Hematopoietic multipotent progenitor cell treated with erythropoietin and hydrocortisone succinate and interleukin-3 and kit ligand, for 15 days (in vitro differentiated cells): ENCODE measurements around the gene SEMA7A.

Experiments used
- DNase-seq: peaks from one replicate; pipeline ENCODE4 v3.0.0-alpha.2; 2015; ENCODE audit warnings: low spot score

SEMA7A gene

DNA sequence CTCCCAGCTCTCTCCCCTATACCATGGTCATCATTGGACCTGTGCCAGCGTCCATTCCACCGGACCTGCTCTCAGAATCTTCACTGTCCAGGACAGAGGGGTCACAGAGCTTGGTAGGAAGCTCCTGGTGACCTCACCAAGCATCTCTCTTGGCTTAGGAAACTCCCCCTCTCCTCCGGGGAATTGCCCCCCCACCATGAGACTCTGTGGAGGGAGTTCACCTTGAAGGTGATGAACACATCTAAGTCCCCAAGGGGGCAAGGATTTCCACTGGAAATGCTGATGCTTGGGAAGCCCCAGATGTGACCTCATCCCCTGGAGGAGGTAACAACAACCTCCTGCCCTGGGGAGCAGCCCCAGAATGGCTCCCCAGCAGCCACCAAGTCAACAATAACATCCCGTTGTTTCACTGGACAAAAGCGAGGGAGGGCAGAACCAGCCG, 3.2 kb downstream of the SEMA7A start:
- no peak for DNase-seq

DNA sequence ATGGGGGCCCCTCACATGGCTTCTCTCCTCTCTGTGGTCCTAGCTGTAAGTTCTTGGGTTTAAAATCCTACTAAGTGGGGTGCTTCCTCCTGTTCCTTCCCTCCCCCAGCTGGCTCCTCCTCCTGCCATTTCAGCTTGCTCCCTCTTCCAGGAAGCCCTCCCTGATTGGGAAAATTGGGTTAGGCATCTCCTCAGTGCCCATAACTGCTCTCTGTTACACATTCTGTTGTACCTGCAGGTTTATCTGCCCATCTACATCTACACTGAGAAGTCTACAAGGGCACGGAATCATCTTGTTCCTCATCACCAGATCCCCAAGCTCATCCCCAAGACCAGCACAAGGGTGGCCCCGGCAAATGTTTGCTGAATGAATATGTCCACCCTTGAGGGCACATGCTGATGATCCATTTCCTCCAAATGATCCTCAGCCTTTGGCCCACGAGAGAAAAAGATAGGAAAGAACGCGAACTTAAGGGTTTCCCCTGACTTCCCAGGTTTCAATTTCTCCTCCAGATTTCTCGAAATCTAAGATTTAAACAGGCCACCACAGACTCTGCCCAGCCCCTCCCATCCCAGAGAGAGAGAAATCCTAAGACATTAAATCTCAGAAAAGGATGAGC, 3.9 kb downstream of the SEMA7A start:
- DNase-seq: no peak

DNA sequence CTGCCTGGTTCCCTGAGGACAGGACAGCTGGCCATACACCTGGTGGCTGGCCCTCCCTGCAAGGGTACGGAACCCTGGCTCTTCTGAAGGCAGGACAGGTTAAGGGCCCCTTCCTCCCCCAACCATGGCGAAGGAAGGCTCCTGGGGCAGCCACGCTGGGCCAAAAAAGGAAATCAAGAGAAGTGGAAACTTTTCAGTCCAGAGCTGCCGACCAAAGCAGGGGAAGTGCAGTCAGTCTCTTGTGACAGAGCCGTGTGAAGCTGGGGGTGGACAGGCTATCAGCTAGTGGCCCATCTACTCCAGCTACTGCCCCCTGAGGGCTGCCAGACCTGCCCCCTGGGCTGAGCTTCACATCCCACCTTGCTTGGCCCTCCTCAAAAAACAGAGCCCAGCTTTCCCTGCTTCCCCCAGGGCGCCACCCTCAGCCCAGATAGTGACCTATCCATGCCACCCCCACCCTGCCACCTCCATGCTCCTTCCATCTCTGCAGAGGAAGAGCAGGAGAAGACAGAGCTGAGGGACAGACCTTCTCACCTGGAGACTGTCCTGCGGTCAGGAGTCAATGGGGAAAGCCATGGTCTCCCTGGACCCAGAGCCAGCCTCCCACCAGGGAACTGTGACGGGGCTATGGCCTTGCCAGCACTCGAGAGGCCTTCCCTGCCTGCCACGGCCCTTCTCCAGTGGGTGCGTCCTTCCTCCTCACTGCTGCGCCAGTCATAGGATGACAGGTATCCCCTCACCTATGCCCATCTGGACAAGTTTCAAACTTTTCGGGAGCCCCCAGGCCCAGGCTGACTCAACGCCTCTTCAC, 4.6 kb downstream of the SEMA7A start:
- no peak for DNase-seq

DNA sequence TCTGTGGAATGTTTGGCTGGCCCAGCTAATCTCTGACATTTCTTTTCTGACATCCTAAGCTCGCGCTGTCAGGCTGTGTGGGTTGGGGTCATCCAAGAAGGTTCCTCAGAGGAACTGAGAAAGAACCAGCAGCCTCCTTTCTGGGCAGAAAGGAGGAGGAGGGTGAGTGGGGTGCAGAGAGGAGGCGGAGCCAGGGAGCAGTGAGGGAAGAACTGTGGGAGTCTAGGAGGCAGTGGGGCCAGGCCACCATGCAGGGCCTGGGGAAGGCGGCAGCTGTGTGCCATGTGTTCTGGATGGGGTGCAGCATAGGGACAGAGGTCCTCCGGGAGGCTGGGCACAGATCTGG, 5.3 kb downstream of the SEMA7A start:
- no peak for DNase-seq

DNA sequence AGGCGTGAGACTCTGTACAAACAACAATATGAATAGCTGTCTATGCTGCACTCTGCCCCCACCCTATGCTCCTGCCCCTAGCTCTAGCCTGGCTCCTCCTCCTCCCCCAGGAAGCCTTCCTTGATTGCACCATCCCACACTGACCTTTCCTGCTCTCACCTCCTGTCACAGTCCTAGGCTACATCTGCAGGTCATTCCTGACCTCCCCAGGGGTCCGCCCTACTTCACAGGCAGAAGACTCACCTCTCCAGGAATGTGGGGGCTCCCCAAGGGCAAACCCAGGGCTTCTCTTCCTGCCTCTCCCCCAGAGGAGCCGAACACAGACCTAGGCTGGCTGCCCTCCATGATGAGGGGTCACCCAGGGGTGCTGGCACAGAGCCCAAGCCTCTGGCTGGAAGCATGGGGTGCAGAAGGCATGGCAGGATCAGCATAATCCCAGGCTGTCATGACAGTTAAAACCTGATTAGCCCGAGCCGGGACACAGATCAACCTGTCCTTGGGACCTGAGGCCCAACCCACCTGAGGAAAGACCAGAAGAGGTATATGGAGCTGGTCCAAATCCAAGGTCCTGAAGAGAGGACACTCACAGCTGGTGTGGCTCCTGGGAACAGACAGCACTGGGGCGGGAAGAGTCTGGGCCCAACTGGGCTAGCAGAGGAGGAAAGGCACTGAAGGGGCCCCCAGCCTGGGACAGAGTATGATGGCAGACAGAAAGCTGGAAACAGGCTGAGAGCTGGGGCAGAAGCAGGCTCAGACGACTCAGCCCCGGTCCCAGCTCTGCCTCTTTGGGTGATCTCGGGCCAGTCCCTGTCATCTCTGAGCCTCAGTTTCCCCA, 5.9 kb downstream of the SEMA7A start:
- no peak for DNase-seq

DNA sequence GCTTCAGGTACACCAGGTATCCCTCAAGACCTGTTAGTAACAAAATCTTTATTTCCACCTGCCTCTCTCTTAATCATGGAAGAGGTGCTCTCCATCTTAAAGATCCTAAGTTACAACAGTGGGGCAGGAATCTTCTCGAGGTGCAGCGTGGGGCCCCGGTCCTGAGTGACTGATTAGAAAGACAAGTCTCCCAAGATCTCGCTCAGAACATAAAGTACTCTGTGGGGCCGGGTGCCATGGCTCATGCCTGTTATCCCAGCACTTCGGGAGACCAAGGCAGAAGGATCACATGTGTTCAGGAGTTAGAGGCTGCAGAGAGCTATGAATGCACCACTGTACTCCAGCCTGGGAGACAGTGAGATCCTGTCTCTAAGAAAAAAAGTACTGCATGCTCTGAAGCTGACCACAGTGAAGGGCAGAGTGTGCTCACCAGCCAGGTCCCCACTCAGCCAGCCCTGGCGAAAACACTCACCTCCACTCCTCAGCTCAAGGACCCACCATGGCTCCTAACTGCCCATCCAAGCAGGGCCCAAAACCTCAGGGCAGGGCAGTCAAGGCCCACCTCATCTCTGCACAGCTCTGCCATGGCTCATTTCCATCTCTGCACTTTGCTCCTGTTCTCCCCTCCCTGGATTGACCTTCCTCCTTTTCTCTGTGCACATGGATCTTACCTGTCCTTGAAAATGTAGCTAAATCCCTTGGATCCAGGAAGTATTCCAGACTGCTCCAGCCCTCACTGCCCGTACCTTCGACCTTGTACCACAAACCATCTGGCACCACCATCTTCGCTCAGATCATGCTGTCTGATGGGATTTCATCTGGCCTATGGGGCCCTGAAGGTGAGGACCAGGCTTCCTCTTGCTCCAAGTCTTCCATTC, 7.1 kb downstream of the SEMA7A start:
- DNase-seq: no peak

DNA sequence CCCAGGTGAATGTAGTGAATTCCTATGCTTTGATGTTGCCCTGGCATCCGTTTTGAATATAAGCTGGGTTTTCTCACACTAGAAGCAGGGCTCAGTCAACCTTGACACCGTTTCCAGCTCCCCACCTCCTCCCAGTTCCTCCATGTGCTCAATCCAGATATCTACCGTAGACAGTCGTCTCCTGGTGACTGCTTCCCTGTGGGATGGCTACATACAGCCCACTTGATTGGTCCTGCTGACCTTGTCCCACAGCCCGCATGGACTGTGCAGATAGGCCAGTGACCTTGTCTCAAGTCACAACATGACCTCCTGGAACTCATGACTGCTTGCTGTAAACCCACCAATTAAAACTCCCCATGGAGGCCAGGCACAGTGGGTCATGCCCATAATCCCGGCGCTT, 8.1 kb downstream of the SEMA7A start:
- DNase-seq: peak; percentile 32

DNA sequence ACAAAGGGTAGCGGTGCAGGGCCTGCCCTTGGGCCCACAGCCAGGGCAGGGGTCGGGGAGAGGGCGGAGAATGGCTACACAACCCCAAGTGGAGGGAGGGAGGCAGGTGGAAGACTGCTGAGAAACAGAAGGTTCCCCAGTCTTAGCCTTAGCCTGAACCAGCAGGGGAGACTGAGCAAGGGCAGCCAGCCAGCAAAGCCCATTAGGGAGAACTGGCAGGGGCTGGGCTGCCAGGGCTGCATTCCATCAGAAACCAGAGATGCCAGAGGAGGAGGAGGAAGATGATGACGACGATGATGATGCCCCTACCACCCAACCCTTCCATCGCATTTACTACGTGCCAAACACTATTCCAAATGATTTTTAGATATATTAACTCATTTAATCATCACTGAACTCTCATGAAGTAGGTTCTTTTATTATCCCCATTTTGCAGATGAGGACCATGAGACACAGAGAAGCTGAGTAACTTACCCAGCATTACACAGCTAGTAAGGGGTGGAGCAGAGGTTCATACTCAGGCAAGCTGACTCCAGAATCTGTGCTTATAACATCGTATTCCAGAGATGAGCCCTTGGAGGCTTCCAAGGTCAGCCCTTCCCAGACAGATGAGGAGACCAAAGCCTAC, 8.7 kb downstream of the SEMA7A start:
- no peak for DNase-seq

DNA sequence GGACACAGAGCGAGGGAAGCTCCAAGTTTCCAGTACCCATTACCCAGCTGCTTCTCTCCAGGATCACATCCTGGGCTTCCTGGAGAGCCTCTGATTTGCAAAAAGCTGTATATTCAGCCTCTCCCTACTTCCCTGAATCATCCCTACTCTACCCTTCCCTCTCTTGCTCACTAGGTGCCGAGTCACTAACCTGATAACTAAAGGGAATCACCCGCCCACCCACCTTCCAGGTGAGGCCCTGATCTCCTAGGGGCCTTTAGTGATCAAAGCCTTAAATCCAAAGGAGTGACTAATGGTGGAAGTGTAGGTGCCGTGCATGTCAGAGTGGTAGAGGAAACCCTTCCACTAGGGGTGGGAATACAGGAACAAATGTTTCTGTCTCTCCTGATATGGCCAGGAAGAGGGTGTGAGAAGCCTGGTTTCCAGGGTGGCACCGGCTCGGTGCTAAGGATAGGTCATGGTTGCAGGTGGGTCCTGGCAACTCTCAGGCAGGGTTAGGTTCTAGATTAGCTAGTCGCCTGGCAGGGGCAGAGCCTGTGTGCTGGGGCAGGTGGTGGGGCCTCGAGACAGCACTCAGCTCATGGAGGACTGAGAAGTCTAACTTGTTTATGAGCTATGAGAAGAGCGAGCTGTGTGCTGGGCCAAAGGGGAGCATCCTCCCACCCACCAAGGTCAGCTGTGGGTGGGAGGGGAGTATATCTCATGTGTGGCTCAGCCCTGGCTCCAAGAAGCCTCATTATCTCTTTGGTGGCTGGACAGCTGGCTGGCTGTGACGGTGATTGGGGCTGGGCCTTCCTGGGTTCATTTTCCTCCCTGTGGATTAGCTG, 10.1 kb downstream of the SEMA7A start:
- DNase-seq: peak; percentile 77

DNA sequence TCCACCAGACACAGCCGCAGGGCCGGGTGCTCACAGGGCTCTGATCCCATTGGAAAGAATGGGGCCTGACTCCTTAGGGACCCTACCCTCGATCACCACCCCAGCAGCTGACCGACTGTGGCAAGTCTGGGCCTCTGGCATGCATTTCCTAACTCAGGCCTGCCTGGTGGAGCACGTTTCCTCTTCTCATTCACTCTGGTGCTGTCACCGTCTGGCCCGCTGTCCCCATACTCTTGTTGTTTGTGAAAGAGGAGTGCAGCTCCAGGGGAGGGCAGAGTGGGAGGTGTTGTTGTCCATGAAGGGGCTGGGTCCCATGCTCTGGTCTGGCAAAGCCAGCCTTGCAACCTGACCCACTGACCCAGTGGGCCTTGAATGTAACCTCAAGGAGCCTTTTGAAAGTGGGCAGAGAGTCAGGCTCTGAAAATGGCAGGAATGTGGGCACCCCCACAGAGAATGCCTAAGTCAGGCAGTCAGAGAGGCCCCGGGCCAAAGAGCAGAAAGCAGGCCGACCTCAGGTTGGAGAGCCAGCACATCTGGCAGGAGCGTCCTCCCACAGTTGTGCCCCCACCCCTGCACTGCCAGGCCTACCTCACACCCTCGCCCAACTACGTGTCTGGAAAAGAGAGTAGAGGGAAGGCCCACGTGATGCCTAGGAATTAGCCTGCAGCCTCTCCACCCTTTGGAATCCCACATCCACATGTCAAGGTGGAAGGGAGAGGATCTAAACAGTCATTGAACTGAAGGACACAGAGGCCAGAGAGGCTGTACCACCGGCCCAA, 10.9 kb downstream of the SEMA7A start:
- no peak for DNase-seq

DNA sequence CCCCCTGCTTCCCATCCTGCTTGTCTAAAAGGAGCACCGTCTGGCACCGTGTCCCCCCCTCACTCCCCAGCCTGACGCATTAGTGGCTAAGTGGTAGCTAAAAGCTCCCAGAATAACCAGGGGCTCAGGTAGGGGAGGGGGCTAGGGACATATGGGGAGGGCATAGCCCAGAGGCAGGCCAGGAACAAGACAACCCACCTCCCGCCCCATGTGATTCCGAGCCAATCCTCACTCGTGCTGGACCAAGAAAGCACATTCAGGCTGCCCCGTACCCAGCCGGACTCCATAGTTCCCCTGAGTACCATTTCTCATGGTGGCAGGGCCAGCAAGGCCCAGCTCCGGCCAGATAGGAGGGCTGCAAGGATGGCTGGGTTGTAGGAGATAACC, 11.5 kb downstream of the SEMA7A start:
- DNase-seq: no peak

DNA sequence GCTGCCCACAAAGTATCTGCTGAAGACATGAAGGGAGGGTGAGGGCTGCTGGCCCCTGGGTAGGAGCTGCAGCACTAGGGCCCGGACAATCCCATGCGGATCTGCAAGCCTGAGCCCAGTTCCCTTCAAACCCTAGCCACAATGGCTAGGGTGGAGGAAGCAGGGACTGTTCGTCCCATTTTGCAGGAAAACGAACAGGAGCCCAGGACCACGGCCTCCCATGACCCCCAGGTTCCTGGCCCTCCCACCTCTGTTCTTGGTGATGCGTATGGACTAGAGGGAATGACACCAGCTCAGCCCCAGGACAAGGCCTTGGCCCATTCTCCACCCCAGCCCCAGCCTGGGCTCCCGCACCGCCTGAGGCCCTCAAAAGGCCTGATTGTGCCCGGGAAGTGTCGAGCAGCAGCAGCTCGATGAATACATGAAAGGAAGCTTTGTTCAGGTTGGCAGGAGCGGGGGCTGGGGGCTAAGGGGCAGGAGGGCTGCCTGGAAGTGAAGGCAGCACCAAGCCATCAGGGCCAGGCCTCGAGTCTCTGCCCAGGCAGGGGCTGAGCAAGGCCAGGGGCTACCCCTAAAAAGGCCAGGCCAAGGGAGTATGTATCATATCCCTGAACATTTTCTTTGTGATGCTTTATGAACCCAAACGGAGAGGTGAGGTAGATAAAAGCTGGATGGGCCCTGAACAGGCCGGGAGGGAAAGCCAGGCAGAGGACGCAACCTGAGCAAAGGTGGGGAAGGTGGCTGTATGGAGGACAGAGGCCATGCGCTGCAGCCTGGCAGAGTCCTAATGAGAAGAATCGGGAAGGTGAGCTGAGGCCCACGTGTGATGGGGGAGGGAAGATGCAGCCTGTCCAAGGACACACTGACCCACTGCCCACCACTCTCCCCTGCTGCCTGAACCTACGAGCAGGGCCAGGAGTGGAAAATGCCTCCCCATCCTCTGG, 12.2 kb downstream of the SEMA7A start:
- no peak for DNase-seq

DNA sequence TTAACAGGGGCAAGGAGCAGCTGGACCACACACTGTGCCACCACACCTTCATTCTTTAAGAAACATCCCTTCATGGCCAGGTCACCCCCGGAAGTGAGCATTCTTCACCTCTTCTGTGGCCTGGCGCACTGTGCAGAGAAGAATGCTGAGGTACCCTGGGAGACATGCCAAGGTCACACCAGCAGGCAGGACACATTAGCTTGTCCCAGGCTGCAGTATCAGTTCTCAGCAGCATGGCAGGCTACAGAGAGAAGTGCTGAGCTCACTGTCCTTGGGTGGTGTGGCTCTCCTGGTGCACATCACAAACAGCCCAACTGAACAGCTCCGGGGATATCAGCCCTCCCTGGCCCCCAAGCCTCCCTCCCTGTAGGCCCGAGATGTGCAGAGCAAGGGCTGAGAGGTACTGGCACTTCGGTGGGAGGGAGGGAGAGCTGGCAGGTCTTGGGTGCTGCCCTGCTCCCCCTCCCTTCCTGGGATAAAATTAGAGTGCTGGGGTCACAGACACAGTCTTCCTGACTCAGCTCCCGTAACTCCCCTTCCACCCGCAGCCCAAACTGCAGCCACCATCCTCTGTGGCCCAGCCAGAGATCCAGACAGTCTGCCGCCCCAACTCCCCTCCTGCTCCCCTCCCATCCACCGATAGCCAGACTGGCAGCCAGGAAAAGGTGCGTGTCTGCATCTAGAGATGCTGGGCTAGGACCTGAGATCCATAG, 13.4 kb downstream of the SEMA7A start:
- peak; percentile 94 for DNase-seq

DNA sequence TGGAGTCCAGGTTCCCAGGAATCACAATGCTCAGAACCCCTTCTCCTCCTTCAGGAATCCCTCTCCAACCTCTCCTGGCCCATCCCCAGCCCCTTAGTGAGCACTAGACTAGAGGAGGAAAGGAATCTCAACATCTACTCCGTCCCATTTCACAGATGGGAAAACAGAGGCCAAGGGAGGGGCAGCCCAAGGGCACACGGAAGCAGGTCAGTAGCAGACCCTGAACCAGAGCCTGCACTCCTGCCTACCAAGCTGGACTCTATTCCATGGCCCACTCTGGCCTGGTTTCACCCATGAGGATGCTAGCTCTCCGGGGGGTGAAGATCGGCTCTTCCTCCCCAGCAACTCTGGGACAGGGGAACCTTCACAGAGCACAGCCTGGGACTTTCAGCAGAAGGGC, 14.3 kb downstream of the SEMA7A start:
- DNase-seq: no peak

DNA sequence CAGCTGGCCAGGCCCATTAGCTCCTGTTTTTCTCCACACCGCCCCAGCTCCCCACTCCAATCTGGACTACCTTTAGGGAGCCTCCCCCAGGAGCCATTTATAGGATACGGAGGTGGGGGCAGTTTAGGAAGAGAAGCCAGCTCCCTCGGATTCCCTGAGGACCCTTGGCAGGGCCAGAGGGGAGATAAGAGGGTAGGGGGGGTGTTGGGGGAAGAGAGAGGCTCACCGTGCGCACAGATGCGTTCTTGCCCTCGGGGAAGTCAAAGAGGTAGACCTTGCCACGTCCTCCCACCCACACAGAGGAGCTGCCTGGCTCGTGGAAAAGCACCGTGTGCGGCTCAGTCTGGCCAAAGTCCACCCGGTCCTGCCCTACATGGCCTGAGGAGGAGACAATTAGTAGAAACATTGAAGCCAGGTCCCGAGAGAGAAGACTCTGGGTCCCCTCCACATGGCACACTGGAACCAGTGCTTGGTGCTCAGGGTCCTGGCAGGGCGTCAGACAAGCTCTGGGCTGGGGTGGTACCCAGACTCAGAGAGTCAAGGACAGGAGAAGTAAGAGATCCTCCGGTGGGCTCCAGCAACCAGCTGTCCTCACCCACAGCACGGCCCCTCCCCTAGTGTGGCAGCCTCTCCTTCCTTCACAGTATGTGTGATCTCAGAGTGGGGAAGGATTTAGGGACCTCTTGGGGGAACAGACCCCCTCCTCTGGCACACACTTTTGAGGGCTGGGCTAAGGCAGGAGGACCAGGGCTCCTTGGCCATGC, 15.0 kb downstream of the SEMA7A start:
- DNase-seq: no peak

DNA sequence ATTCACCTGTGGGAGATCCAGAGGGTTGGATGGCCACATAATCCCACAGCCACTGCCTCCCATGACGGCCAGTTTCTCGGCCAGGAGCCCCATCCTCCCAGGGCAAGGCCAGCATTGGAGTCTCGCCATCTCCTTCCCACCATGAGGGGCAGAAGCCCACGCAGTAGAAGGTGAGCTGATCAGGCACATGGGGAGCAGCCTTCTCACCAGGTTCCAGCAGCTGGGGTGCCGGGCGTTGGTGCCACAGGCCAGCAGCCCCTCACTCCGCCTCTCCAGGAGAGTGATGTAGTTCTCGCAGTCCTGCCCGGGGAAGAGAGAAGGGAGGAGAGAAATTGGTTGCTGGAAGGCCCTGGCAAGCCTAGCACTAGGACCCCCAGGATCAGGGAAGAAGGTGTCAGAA, 16.1 kb downstream of the SEMA7A start:
- no peak for DNase-seq

DNA sequence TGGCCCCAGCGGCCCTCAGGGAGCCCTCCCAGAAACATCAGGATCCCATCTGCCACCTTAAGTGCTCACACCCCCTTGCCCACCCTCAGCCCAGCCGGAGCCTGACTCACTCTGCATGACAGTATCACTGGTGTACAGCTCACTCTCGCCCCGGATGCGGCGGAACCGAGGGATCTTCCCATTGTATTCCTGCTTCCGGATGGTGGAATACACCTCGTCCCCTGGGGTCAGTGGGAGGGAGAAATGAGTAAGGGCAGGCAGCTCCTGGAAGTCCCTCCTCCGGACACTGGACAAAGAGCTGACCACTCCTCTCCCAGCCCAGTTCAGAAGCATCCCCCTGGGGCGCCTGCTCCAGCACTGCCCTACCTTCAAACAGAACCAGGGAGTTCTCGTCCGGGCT, 16.5 kb downstream of the SEMA7A start:
- DNase-seq: no peak
